GM12873 (cell line): ENCODE results near the gene CARD10.

Source experiments
- CTCF ChIP-seq: IDR thresholded peaks from 2 replicates; pipeline ENCODE4 v1.5.1; 2012; ENCODE audit warnings: low read depth, mild to moderate bottlenecking, moderate library complexity, low read length, control low read depth; ENCODE audit not compliant: insufficient read depth; ENCODE audit errors: missing control alignments

The CARD10 gene

GRCh38 chr22:37500745-37501609, 18.2 kb downstream of the CARD10 start:
- no peak for TF ChIP-seq CTCF

GRCh38 chr22:37499789-37500540, 19.2 kb downstream of the CARD10 start:
- TF ChIP-seq CTCF, result no peak

- no peak for TF ChIP-seq CTCF
Observed at GRCh38 chr22:37499027-37499707, 20.0 kb downstream of the CARD10 start.

- peak; percentile 87 for TF ChIP-seq CTCF
Observed at GRCh38 chr22:37498289-37498909, 20.8 kb downstream of the CARD10 start.

GRCh38 chr22:37497062-37497599, 22.1 kb downstream of the CARD10 start:
- TF ChIP-seq CTCF, result no peak

- TF ChIP-seq CTCF, result no peak
Observed at GRCh38 chr22:37496651-37497050, 22.6 kb downstream of the CARD10 start.
